Inferior parietal cortex (tissue), 1 donor: ENCODE measurements around the gene DUSP23.

ENCODE experiments used
- DNase-seq: peaks from one replicate; pipeline ENCODE4 v3.0.0-alpha.2; 2016; ENCODE audit errors: extremely low spot score

Gene DUSP23

GRCh38 chr1:159828176-159828575 is 47.4 kb downstream of the DUSP23 start:
- no peak for DNase-seq

GRCh38 chr1:159828581-159829272 is 48.0 kb downstream of the DUSP23 start:
- DNase-seq = no peak

GRCh38 chr1:159829273-159829634 is 48.5 kb downstream of the DUSP23 start:
- no peak for DNase-seq

GRCh38 chr1:159829822-159830465 is 49.2 kb downstream of the DUSP23 start:
- no peak for DNase-seq

GRCh38 chr1:159830722-159831121 is 50.0 kb downstream of the DUSP23 start:
- DNase-seq = no peak

GRCh38 chr1:159831412-159832141 is 50.8 kb downstream of the DUSP23 start:
- DNase-seq = no peak
